GM08714 (cell line): ENCODE measurements around the gene LRRC72.

ENCODE experiments used
- H3K4me3 ChIP-seq: fragments of 200-500 bp; sonication (Bioruptor generic); 2 replicates; pipeline ENCODE4 v1.5.1; 2014; ENCODE audit warnings: mild to moderate bottlenecking, low read length, inconsistent platforms
- ZNF274 ChIP-seq: IDR thresholded peaks from 2 replicates; pipeline ENCODE4 v1.6.1; 2012; ENCODE audit warnings: mild to moderate bottlenecking, low read depth, low read length

Gene LRRC72

GRCh38 chr7:16615228-16615627 lies 88.6 kb downstream of the LRRC72 start:
- TF ChIP-seq ZNF274: no peak
- no peak overlapping the region for H3K4me3 ChIP-seq

DNA sequence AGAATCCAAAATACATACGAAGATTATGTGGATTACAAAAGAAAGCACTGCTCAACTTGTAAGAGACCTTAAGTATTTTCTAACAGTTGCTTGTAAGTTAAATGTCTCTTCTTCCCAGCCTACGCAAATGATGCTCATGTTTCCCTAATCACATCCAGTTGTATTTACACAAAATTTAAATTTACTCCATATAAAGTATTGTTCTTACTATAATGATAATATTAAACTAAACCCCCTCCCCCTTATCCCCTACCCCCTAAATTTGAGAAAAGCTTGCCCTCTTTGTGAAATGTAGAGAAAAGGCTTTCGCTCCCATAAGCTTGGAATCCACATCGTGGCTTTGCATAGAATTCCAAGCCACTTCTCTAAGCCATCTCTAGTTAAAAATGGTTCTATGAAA lies 89.5 kb downstream of the LRRC72 start:
- H3K4me3 ChIP-seq: no peak overlapping the region
- no peak for TF ChIP-seq ZNF274

- H3K4me3 ChIP-seq: no peak overlapping the region
- TF ChIP-seq ZNF274: no peak
Observed at GRCh38 chr7:16616542-16616941, 89.9 kb downstream of the LRRC72 start.

GRCh38 chr7:16619979-16620408 lies 93.4 kb downstream of the LRRC72 start:
- no peak for TF ChIP-seq ZNF274
- no peak overlapping the region for H3K4me3 ChIP-seq

DNA sequence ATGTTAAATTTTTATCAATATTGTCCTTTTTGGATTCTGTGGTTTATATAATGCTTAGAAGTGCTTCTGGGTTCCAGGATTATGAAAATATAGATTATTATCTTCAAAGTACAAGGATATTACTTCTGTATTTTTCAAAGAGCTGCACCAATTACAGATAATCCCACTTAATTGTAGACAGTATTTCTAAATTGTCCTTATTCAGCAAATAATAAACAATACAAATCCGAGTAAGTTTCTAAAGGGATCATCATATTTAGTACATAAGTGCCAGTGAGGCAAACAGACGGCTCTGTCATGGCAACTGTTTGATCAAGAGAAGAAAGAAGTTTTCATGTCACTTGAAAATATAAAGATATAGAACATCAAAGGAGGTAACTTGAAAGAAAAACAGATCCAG lies 99.8 kb downstream of the LRRC72 start:
- H3K4me3 ChIP-seq: no peak overlapping the region
- no peak for TF ChIP-seq ZNF274

- no peak overlapping the region for H3K4me3 ChIP-seq
- no peak for TF ChIP-seq ZNF274
Observed at GRCh38 chr7:16627236-16627635, 100.6 kb downstream of the LRRC72 start.

- no peak for TF ChIP-seq ZNF274
- no peak overlapping the region for H3K4me3 ChIP-seq
Observed at GRCh38 chr7:16630654-16631053, 104.0 kb downstream of the LRRC72 start.
